Measurements from ENCODE around the gene RYR3.

Gene RYR3

GRCh38 chr15:33344111-33344510 is 33.3 kb downstream of the RYR3 start:
- Histone ChIP-seq H3K36me3 (ENCODE audit: insufficient read depth) (no peaks in the 10 kb centered on the region), H3K4me2 (no peak overlapping the region), H3K4me1 (ENCODE audit: low read depth, poor library complexity, severe bottlenecking) (no peaks in the 10 kb centered on the region), H3K4me3 (IDR thresholded peaks at IDR 0.05; ENCODE audit: insufficient read depth, low read depth, low read length) (no peak overlapping the region), H2AFZ (ENCODE audit: low read depth) (no peak overlapping the region), H4K20me1 (ENCODE audit: insufficient read depth) (no peaks in the 10 kb centered on the region), H3K79me2 (ENCODE audit: insufficient read depth, low read depth) (no peaks in the 10 kb centered on the region), H3K27ac (no peak overlapping the region), H3K27me3 (ENCODE audit: insufficient read depth, low read depth) (no peaks in the 10 kb centered on the region), H3K9ac (no peak overlapping the region)
- no peak for TF ChIP-seq CTCF (conservative IDR thresholded peaks at IDR 0.05; ENCODE audit: low read depth, low read length)

- Histone ChIP-seq H4K20me1 (ENCODE audit: insufficient read depth) (no peaks in the 10 kb centered on the region), H3K36me3 (ENCODE audit: insufficient read depth) (no peaks in the 10 kb centered on the region), H3K27me3 (ENCODE audit: insufficient read depth, low read depth) (no peaks in the 10 kb centered on the region), H3K4me3 (IDR thresholded peaks at IDR 0.05; ENCODE audit: insufficient read depth, low read depth, low read length) (no peak overlapping the region), H3K4me2 (no peak overlapping the region), H3K27ac (no peak overlapping the region), H2AFZ (ENCODE audit: low read depth) (no peak overlapping the region), H3K4me1 (ENCODE audit: low read depth, poor library complexity, severe bottlenecking) (no peaks in the 10 kb centered on the region), H3K9ac (no peak overlapping the region), H3K79me2 (ENCODE audit: insufficient read depth, low read depth) (no peaks in the 10 kb centered on the region)
- no peak for TF ChIP-seq CTCF (conservative IDR thresholded peaks at IDR 0.05; ENCODE audit: low read depth, low read length)
Measured at GRCh38 chr15:33344530-33344929, 33.8 kb downstream of the RYR3 start.

- H2AFZ ChIP-seq (ENCODE audit: low read depth), result no peak overlapping the region
Measured at GRCh38 chr15:33354411-33354810, 43.6 kb downstream of the RYR3 start.

GRCh38 chr15:33357845-33358244 is 47.1 kb downstream of the RYR3 start:
- H3K4me3 ChIP-seq (IDR thresholded peaks at IDR 0.05; ENCODE audit: insufficient read depth, low read depth, low read length), result no peak overlapping the region
- H3K4me2 ChIP-seq, result no peak overlapping the region
- H4K20me1 ChIP-seq (ENCODE audit: insufficient read depth), result no peaks in the 10 kb centered on the region
- H3K9ac ChIP-seq, result no peak overlapping the region
- no peaks in the 10 kb centered on the region for H3K4me1 ChIP-seq (ENCODE audit: low read depth, poor library complexity, severe bottlenecking)
- H3K79me2 ChIP-seq (ENCODE audit: insufficient read depth, low read depth), result no peaks in the 10 kb centered on the region
- H2AFZ ChIP-seq (ENCODE audit: low read depth), result no peak overlapping the region
- H3K27ac ChIP-seq, result no peak overlapping the region
- no peaks in the 10 kb centered on the region for H3K36me3 ChIP-seq (ENCODE audit: insufficient read depth)
- H3K27me3 ChIP-seq (ENCODE audit: insufficient read depth, low read depth), result no peaks in the 10 kb centered on the region
- no peak for TF ChIP-seq CTCF (conservative IDR thresholded peaks at IDR 0.05; ENCODE audit: low read depth, low read length)

More at GRCh38 chr15:33354411-33354810, 43.6 kb downstream of the RYR3 start:
- no peak for TF ChIP-seq CTCF (conservative IDR thresholded peaks at IDR 0.05; ENCODE audit: low read depth, low read length)
- Histone ChIP-seq H3K36me3 (ENCODE audit: insufficient read depth) (no peaks in the 10 kb centered on the region), H4K20me1 (ENCODE audit: insufficient read depth) (no peaks in the 10 kb centered on the region), H3K4me3 (IDR thresholded peaks at IDR 0.05; ENCODE audit: insufficient read depth, low read depth, low read length) (no peak overlapping the region), H3K4me1 (ENCODE audit: low read depth, poor library complexity, severe bottlenecking) (no peaks in the 10 kb centered on the region), H3K4me2 (no peak overlapping the region), H3K79me2 (ENCODE audit: insufficient read depth, low read depth) (no peaks in the 10 kb centered on the region), H3K27me3 (ENCODE audit: insufficient read depth, low read depth) (no peaks in the 10 kb centered on the region), H3K27ac (no peak overlapping the region), H3K9ac (no peak overlapping the region)
